Activated T-cell treated with anti-CD3 and anti-CD28 coated beads, Interleukin-2, amount 50 U/mL, for 1 hour (primary cell): ENCODE results near the gene PFN3.
A peak's percentile ranks its signal among the peaks of the same experiment; 100 is the strongest.

Source experiments
- DNase-seq: peaks from one replicate; pipeline ENCODE4 v3.0.0-alpha.2; 2020

Gene PFN3

GRCh38 chr5:177399997-177400868 lies at the start of gene PFN3:
Gene PFN3 (minus strand): TSS chr5:177400661. CDS start chr5:177400576, 85 bp downstream.
- DNase-seq, result no peak

- DNase-seq, result no peak
Observed at GRCh38 chr5:177449140-177450061, 48.9 kb upstream of the PFN3 start.

- no peak for DNase-seq
Observed at GRCh38 chr5:177448244-177448950, 47.9 kb upstream of the PFN3 start.

GRCh38 chr5:177447611-177448243 lies 47.3 kb upstream of the PFN3 start:
- DNase-seq, result peak; percentile 47

GRCh38 chr5:177447066-177447610 lies 46.7 kb upstream of the PFN3 start:
- peak; percentile 82 for DNase-seq

- peak; percentile 80 for DNase-seq
Observed at GRCh38 chr5:177446200-177447065, 46.0 kb upstream of the PFN3 start, which contains the start of gene PRR7. Gene PRR7 (plus strand): TSS chr5:177446814. CDS start chr5:177455068, 8,254 bp downstream.

GRCh38 chr5:177445917-177446199 lies 45.4 kb upstream of the PFN3 start:
- DNase-seq, result no peak

GRCh38 chr5:177445052-177445916 lies 44.8 kb upstream of the PFN3 start:
- no peak for DNase-seq

- DNase-seq, result peak; percentile 38
Observed at GRCh38 chr5:177444106-177445051, 43.9 kb upstream of the PFN3 start.

- no peak for DNase-seq
Observed at GRCh38 chr5:177443144-177443983, 42.9 kb upstream of the PFN3 start.

- DNase-seq, result no peak
Observed at GRCh38 chr5:177442066-177442826, 41.8 kb upstream of the PFN3 start.

- no peak for DNase-seq
Observed at GRCh38 chr5:177440990-177441780, 40.7 kb upstream of the PFN3 start.

- peak; percentile 51 for DNase-seq
Observed at GRCh38 chr5:177440211-177440989, 39.9 kb upstream of the PFN3 start.

- no peak for DNase-seq
Observed at GRCh38 chr5:177439518-177440053, 39.1 kb upstream of the PFN3 start.

GRCh38 chr5:177438468-177438867 lies 38.0 kb upstream of the PFN3 start:
- no peak for DNase-seq
